OCI-LY3 (cell line): ENCODE data around the gene TNFRSF6B.
"Not testable (repeated sequence)": the region's sequence is repeated elsewhere in the genome, so short reads cannot be mapped to it uniquely, and the experiment has no call there.

Experiments
- H2AFZ ChIP-seq: fragments of 200-600, 300-600 bp; shearing (Covaris generic); 2 replicates; pipeline ENCODE4 v1.6.0; 2014; ENCODE audit warnings: antibody characterized with exemption, low read depth, low read length
- H3K27ac ChIP-seq: fragments of 200-600, 300-600 bp; sonication (generic); 2 replicates; pipeline ENCODE4 v1.5.1; 2014; ENCODE audit warnings: mild to moderate bottlenecking, low read length, moderate library complexity, mixed read lengths
- H3K27me3 ChIP-seq: fragments of 200-600, 300-600 bp; sonication (generic); 2 replicates; pipeline ENCODE4 v1.6.1; 2014; ENCODE audit warnings: low read depth, low read length, mixed read lengths
- H3K36me3 ChIP-seq: fragments of 200-600, 300-600 bp; sonication (generic); replicated peaks from 2 replicates; pipeline ENCODE3; 2014; ENCODE audit warnings: low read depth, low read length, mixed read lengths
- H3K4me1 ChIP-seq: fragments of 300-600, 200-600 bp; sonication (generic); 2 replicates; pipeline ENCODE4 v1.6.1; 2014; ENCODE audit warnings: low read length, mixed read lengths
- H3K4me2 ChIP-seq: fragments of 200-600, 300-600 bp; sonication (generic); 2 replicates; pipeline ENCODE4 v1.6.1; 2014; ENCODE audit warnings: low read length, mixed read lengths
- H3K4me3 ChIP-seq: fragments of 300-600, 200-600 bp; sonication (generic); 2 replicates; pipeline ENCODE4 v1.5.1; 2014; ENCODE audit warnings: antibody characterized with exemption, mild to moderate bottlenecking, low read length, moderate library complexity
- H3K79me2 ChIP-seq: fragments of 300-600, 200-600 bp; shearing (Covaris generic); 2 replicates; pipeline ENCODE4 v1.6.1; 2014; ENCODE audit warnings: mild to moderate bottlenecking, low read length, mixed read lengths
- H3K9ac ChIP-seq: fragments of 300-600, 200-600 bp; shearing (Covaris generic); 2 replicates; pipeline ENCODE4 v1.6.0; 2014; ENCODE audit warnings: mild to moderate bottlenecking, low read length, moderate library complexity
- H3K9me3 ChIP-seq: fragments of 200-600, 300-600 bp; shearing (Covaris generic); 2 replicates; pipeline ENCODE4 v1.6.1; 2014; ENCODE audit warnings: low read length, mixed read lengths; ENCODE audit not compliant: insufficient read depth
- H4K20me1 ChIP-seq: fragments of 200-600, 300-600 bp; sonication (generic); 2 replicates; pipeline ENCODE4 v1.6.1; 2016; ENCODE audit warnings: low read length, mixed read lengths; ENCODE audit not compliant: insufficient read depth
- EZH2phosphoT487 ChIP-seq: fragments of 200-600 bp; shearing (Covaris generic); IDR thresholded peaks from 2 replicates; pipeline ENCODE4 v1.6.1; 2018; ENCODE audit warnings: antibody characterized with exemption, mixed run types, low read depth
- TF ChIP-seq, protein P1 (sequence below): fragments of 200-600, 300-600 bp; sonication (generic); IDR thresholded peaks from 2 replicates; pipeline ENCODE4 v1.5.1; 2014; ENCODE audit warnings: antibody characterized with exemption, low read length, low read depth

Gene TNFRSF6B

DNA sequence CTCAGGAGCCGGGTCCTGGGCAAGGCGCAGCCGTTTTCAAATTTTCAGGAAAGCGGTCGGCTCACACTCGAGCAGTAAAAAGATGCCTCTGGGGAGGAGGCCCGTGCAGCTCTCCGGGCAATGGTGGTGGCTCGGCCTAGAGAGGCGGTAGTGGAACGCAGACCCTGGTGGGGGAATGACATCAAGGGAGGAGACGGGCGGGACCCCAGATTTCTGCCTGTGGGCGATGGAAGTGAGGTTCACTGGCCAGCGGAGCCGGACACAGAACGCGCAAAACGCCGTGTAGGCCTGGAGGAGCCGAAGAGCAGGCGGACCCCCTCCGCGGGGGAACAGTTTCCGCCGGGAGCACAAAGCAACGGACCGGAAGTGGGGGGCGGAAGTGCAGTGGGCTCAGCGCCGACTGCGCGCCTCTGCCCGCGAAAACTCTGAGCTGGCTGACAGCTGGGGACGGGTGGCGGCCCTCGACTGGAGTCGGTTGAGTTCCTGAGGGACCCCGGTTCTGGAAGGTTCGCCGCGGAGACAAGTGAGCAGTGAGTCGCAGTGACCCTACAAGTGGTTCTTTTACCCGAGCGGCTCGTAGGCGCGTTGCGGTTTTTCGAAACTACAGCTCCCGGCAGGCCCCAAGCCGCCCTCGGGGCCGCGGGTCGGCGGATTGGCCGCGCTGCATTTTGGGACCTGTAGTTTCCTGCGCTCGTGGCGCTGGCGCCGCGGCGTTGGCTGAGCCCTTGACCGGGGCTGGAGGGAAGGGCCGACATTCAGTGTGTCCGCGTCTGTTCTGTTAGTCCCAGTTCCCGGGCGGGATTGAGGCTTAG is 38.3 kb upstream of the TNFRSF6B start, which contains the start of gene RTEL1:
Gene RTEL1, plus strand, starts transcription at position 376 of the 812 bp plus-strand sequence. CDS start 1,091 bp downstream, outside the sequence.
- TF ChIP-seq EZH2phosphoT487: no peak
- TF ChIP-seq, protein P1, sequence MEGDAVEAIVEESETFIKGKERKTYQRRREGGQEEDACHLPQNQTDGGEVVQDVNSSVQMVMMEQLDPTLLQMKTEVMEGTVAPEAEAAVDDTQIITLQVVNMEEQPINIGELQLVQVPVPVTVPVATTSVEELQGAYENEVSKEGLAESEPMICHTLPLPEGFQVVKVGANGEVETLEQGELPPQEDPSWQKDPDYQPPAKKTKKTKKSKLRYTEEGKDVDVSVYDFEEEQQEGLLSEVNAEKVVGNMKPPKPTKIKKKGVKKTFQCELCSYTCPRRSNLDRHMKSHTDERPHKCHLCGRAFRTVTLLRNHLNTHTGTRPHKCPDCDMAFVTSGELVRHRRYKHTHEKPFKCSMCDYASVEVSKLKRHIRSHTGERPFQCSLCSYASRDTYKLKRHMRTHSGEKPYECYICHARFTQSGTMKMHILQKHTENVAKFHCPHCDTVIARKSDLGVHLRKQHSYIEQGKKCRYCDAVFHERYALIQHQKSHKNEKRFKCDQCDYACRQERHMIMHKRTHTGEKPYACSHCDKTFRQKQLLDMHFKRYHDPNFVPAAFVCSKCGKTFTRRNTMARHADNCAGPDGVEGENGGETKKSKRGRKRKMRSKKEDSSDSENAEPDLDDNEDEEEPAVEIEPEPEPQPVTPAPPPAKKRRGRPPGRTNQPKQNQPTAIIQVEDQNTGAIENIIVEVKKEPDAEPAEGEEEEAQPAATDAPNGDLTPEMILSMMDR: no peak
- H3K27ac ChIP-seq: peak within 1 kb of the TSS; percentile 55

DNA sequence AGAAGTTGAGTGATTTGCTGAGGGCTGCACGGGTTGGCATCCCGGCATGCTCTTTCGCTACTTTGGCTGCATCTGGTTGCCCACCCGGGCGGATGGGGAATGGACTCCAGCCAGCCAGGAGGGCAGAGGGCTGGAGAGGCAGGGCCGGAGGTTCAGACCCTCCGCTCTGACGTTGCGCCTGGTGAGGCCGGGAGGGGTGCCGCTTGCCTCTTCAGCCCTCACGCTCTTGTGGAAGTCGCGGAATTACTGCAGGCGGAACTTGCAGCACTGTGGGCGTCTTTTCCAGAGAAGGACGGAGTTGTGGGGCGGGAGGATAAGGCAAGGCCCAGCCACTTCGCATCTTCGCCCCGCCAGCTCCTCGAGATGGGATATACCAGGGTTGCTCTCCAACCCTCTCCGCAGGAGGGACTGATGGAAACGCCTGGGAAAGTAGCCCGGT is 37.7 kb upstream of the TNFRSF6B start:
- Histone ChIP-seq H2AFZ (no peak overlapping the region; the same call in 1 of the 2 replicates), H3K9me3 (no peaks in the 10 kb centered on the region), H3K4me3 (peak overlapping the region; percentile 90), H3K27ac (no peak overlapping the region), H3K9ac (peak overlapping the region; percentile 74), H3K79me2 (peaks cover 11% of the 10 kb centered on the region), H3K27me3 (no peaks in the 10 kb centered on the region), H4K20me1 (no peaks in the 10 kb centered on the region), H3K36me3 (peaks cover 4% of the 10 kb centered on the region), H3K4me2 (peak overlapping the region; percentile 89), H3K4me1 (peaks cover 12% of the 10 kb centered on the region)
- no peak for TF ChIP-seq EZH2phosphoT487
- TF ChIP-seq, protein P1: no peak

More for the DNA sequence above, 38.3 kb upstream of the TNFRSF6B start, which contains the start of gene RTEL1:
- Histone ChIP-seq H3K4me2 (peak within 1 kb of the TSS; percentile 89), H4K20me1 (no peaks in the 10 kb centered on the region), H3K79me2 (peaks cover 11% of the 10 kb centered on the region), H3K9ac (peak within 1 kb of the TSS; percentile 74), H2AFZ (peak within 1 kb of the TSS; percentile 93), H3K27me3 (no peaks in the 10 kb centered on the region), H3K36me3 (peaks cover 4% of the 10 kb centered on the region), H3K4me1 (peaks cover 12% of the 10 kb centered on the region), H3K9me3 (no peaks in the 10 kb centered on the region), H3K4me3 (peak within 1 kb of the TSS; percentile 90)

- Histone ChIP-seq H3K4me1 (peaks cover 12% of the 10 kb centered on the region), H3K79me2 (peaks cover 11% of the 10 kb centered on the region), H3K27me3 (no peaks in the 10 kb centered on the region), H3K9me3 (no peaks in the 10 kb centered on the region), H3K4me2 (peak overlapping the region; percentile 89), H3K27ac (no peak overlapping the region), H3K4me3 (peak overlapping the region; percentile 90), H2AFZ (no peak overlapping the region), H4K20me1 (no peaks in the 10 kb centered on the region), H3K9ac (peak overlapping the region; percentile 74; the same call in 1 of the 2 replicates), H3K36me3 (peaks cover 4% of the 10 kb centered on the region)
- TF ChIP-seq EZH2phosphoT487: no peak
- TF ChIP-seq, protein P1: no peak
These were observed 37.1 kb upstream of the TNFRSF6B start for GRCh38 chr20:63659370-63659769.

GRCh38 chr20:63660174-63660573 is 36.3 kb upstream of the TNFRSF6B start:
- peaks cover 12% of the 10 kb centered on the region for H3K4me1 ChIP-seq
- not testable (repeated sequence) for H3K36me3 ChIP-seq, H2AFZ ChIP-seq, H3K27me3 ChIP-seq, H3K27ac ChIP-seq, H3K4me3 ChIP-seq, H4K20me1 ChIP-seq, H3K4me2 ChIP-seq, H3K9ac ChIP-seq, H3K9me3 ChIP-seq
- peaks cover 11% of the 10 kb centered on the region for H3K79me2 ChIP-seq
